Activated CD8-positive, alpha-beta memory T cell treated with anti-CD3 and anti-CD28 coated beads for 1 hour (primary cell): ENCODE data around the gene SPDYE1.
"Not testable (repeated sequence)": the region's sequence is repeated elsewhere in the genome, so short reads cannot be mapped to it uniquely, and the experiment has no call there.

Experiments used
- DNase-seq, 2 donors: peaks; one replicate each; pipeline ENCODE4 v3.0.0-alpha.2; 2020; ENCODE audit warnings: low read depth in 1 of 2; ENCODE audit errors: extremely low read depth in 1 of 2

The SPDYE1 gene

GRCh38 chr7:43997532-43997931 lies at the start of gene SPDYE1:
Gene SPDYE1 (plus strand): TSS chr7:43997897. CDS start chr7:43999950, 2,053 bp downstream.
- not testable (repeated sequence) for DNase-seq

GRCh38 chr7:43952028-43952427 lies 45.7 kb upstream of the SPDYE1 start:
- no peak for DNase-seq

- DNase-seq = no peak
Observed at GRCh38 chr7:43953071-43953470, 44.6 kb upstream of the SPDYE1 start.

- no peak for DNase-seq
Observed at GRCh38 chr7:43954524-43955228, 43.0 kb upstream of the SPDYE1 start.

- no peak for DNase-seq
Observed at GRCh38 chr7:43956027-43956426, 41.7 kb upstream of the SPDYE1 start.

GRCh38 chr7:43960933-43961332 lies 36.8 kb upstream of the SPDYE1 start:
- no peak for DNase-seq

GRCh38 chr7:43966392-43966791 lies 31.3 kb upstream of the SPDYE1 start:
- DNase-seq = not testable (repeated sequence)

GRCh38 chr7:43968172-43969040 lies 29.3 kb upstream of the SPDYE1 start:
- not testable (repeated sequence) for DNase-seq

GRCh38 chr7:43969586-43969985 lies 28.1 kb upstream of the SPDYE1 start:
- DNase-seq = not testable (repeated sequence)

GRCh38 chr7:43970698-43971097 lies 27.0 kb upstream of the SPDYE1 start:
- not testable (repeated sequence) for DNase-seq

GRCh38 chr7:43974033-43974573 lies 23.6 kb upstream of the SPDYE1 start:
- DNase-seq = not testable (repeated sequence)

- DNase-seq = not testable (repeated sequence)
Observed at GRCh38 chr7:43974725-43975482, 22.8 kb upstream of the SPDYE1 start.

- DNase-seq = no peak
Observed at GRCh38 chr7:43977525-43977924, 20.2 kb upstream of the SPDYE1 start.

- DNase-seq = not testable (repeated sequence)
Observed at GRCh38 chr7:43978102-43978501, 19.6 kb upstream of the SPDYE1 start.

GRCh38 chr7:43982848-43983247 lies 14.8 kb upstream of the SPDYE1 start:
- not testable (repeated sequence) for DNase-seq

GRCh38 chr7:43983736-43984135 lies 14.0 kb upstream of the SPDYE1 start:
- DNase-seq = not testable (repeated sequence)

- peak; percentile 61 to 75 for DNase-seq
Observed at GRCh38 chr7:43985904-43986864, 11.5 kb upstream of the SPDYE1 start.

- DNase-seq = not testable (repeated sequence)
Observed at GRCh38 chr7:43987476-43987875, 10.2 kb upstream of the SPDYE1 start.

GRCh38 chr7:43990011-43990585 lies 7.6 kb upstream of the SPDYE1 start:
- not testable (repeated sequence) for DNase-seq
